ENCODE measurements around the gene SLC37A3. TPM values are rescaled to one million over a fixed set of nuclear protein-coding genes. Genes with fewer than 3 reads are reported as not detected.

Gene SLC37A3
- polyA plus RNA-seq, 2 of the 4 experiments (the other 2 are of a cell fraction), result 26.9 to 53.2 TPM

DNA sequence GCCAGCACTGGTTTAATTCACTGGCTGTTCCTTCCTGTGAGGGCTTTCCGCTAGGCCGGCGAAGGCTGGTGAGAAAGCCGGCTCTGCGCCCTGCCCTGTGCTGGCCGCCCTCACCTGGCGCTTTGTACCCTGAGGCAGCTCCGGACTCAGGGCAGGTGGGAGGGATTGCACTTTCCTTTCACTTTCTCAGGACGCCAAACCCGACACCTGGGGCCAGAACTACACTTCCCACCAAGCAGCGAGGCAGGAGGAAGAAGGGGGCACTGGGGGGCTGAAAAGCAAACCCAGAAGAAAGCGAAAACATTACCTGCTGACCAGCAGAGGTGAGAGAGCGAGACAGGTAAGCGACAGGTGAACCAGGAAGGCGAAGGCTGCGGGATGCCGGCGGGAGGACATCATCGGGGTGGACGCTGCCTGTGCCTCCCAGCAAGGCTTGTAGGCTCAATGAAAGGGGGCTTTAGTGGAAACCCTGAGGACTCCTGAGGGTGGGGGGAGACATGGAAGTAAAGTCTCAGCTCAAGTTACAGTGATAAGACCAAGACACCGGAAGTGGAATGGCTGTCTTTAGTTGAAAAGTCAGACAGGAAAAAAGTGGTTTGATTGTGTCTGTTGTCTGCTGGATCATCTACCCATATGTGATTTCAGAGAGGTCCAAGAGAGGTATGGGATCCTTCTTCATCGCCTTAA, 5.7 kb upstream of the SLC37A3 start, which contains the start of gene RAB19 (continued):
- TF ChIP-seq, protein P1, sequence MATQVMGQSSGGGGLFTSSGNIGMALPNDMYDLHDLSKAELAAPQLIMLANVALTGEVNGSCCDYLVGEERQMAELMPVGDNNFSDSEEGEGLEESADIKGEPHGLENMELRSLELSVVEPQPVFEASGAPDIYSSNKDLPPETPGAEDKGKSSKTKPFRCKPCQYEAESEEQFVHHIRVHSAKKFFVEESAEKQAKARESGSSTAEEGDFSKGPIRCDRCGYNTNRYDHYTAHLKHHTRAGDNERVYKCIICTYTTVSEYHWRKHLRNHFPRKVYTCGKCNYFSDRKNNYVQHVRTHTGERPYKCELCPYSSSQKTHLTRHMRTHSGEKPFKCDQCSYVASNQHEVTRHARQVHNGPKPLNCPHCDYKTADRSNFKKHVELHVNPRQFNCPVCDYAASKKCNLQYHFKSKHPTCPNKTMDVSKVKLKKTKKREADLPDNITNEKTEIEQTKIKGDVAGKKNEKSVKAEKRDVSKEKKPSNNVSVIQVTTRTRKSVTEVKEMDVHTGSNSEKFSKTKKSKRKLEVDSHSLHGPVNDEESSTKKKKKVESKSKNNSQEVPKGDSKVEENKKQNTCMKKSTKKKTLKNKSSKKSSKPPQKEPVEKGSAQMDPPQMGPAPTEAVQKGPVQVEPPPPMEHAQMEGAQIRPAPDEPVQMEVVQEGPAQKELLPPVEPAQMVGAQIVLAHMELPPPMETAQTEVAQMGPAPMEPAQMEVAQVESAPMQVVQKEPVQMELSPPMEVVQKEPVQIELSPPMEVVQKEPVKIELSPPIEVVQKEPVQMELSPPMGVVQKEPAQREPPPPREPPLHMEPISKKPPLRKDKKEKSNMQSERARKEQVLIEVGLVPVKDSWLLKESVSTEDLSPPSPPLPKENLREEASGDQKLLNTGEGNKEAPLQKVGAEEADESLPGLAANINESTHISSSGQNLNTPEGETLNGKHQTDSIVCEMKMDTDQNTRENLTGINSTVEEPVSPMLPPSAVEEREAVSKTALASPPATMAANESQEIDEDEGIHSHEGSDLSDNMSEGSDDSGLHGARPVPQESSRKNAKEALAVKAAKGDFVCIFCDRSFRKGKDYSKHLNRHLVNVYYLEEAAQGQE (IDR thresholded peaks at IDR 0.05), result no peak
- TF ChIP-seq SREBF2 (IDR thresholded peaks at IDR 0.05), result no peak
- no peak for TF ChIP-seq ZFP36 (IDR thresholded peaks at IDR 0.05; ENCODE audit: borderline replicate concordance, partially characterized antibody)
- no peak for TF ChIP-seq ZNF302 (CRISPR knock-in tag; IDR thresholded peaks at IDR 0.05)
- no peak for TF ChIP-seq POLR2AphosphoS2 (conservative IDR thresholded peaks at IDR 0.05; ENCODE audit: low read length)

DNA sequence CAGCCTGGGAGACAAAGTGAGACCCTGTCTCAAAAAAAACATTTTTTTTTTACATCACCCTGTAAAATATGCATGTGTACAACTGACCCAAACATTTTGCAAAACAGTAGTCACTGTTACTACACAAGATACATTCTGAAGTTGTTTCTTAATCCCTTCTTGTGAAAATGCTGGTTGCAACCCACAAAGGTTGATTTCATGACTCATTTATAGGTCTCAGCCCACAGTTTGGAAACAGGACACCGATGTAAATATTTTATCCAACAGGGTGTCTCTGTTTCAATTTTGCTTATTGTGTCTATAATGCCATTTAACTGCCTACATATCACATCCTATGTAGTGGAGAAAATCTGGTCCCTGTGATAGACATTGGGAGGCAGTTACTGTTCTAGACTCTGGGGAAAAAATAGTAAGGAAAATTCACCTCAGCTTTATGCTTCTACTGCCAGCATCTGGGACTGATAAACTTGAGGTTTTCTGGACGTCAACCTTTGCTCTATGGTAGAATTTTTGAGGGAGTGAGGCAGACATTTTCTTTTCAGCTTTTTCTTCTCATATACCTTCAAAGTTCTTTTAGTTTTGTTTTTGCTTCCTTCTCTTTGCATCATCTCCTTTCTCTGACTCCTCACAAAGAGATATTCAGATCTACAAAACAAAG, 4.0 kb upstream of the SLC37A3 start:
- CTCF ChIA-PET, result no interaction called here
- Histone ChIP-seq H3K27ac (no peak overlapping the region), H3K9me3 (no peaks in the 10 kb centered on the region), H3K4me3 (no peak overlapping the region), H3K4me2 (no peak overlapping the region), H3K4me1 (peaks cover 5% of the 10 kb centered on the region; the same call in 1 of the 3 replicates)
- FAIRE-seq (no peak), ATAC-seq (no peak), DNase-seq (ENCODE audit: low read depth in 1 of 2, low spot score in 1 of 2) (no peak)
- WGBS (ENCODE audit: missing lambda C conversion rate), result 45% methylated on average over 2 of the region's 2 CpGs
- POLR2A ChIA-PET, result no interaction called here
- TF ChIP-seq CBX8 (IDR thresholded peaks at IDR 0.05) (no peak), JUNB (IDR thresholded peaks at IDR 0.05) (no peak), FOSB (CRISPR knock-in tag; IDR thresholded peaks at IDR 0.05) (no peak), FOSL2 (IDR thresholded peaks at IDR 0.05) (no peak), FOSL2 (CRISPR knock-in tag; IDR thresholded peaks at IDR 0.05) (peak; percentile 13; the same call in 1 of the 2 replicates), HDAC2 (IDR thresholded peaks at IDR 0.05) (no peak), HMGXB4 (CRISPR knock-in tag; IDR thresholded peaks at IDR 0.05; ENCODE audit: borderline replicate concordance) (no peak), MYC (IDR thresholded peaks at IDR 0.05; ENCODE audit: borderline replicate concordance, low read length) (no peak), POLR2A (IDR thresholded peaks at IDR 0.05; ENCODE audit: low read length) (no peak)
- TF ChIP-seq, protein P2, sequence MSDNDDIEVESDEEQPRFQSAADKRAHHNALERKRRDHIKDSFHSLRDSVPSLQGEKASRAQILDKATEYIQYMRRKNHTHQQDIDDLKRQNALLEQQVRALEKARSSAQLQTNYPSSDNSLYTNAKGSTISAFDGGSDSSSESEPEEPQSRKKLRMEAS (IDR thresholded peaks at IDR 0.05), result no peak

- Histone ChIP-seq H3K9me3 (no peaks in the 10 kb centered on the region), H3K4me2 (no peak overlapping the region), H3K27ac (no peak overlapping the region), H3K4me3 (no peak overlapping the region), H3K4me1 (peaks cover 17% of the 10 kb centered on the region; the same call in 2 of the 3 replicates)
- no peak for DNase-seq (ENCODE audit: low read depth in 1 of 2, low spot score in 1 of 2)
- CTCF ChIA-PET, result interaction anchor here (0.6 kb wide), 1 partner anchor 73 kb away, joined by 3 read pairs; no protein-coding TSS in a partner anchor
- no peak for FAIRE-seq
- WGBS (ENCODE audit: missing lambda C conversion rate), result 35% methylated on average over 3 of the region's 3 CpGs
- no peak for ATAC-seq
- POLR2A ChIA-PET, result no interaction called here
- TF ChIP-seq CTCF (IDR thresholded peaks at IDR 0.05), result no peak
- no peak for TF ChIP-seq TFCP2L1 (CRISPR knock-in tag; IDR thresholded peaks at IDR 0.05)
- no peak for TF ChIP-seq EHF (CRISPR knock-in tag; IDR thresholded peaks at IDR 0.05)
- no peak for TF ChIP-seq SMC3 (IDR thresholded peaks at IDR 0.05)
- no peak for TF ChIP-seq CHD4 (IDR thresholded peaks at IDR 0.05; ENCODE audit: borderline replicate concordance)
- no peak for TF ChIP-seq MYC (IDR thresholded peaks at IDR 0.05; ENCODE audit: borderline replicate concordance, low read length)
- TF ChIP-seq CBX2 (IDR thresholded peaks at IDR 0.05; ENCODE audit: borderline replicate concordance, low read depth), result no peak
- TF ChIP-seq CHD2 (IDR thresholded peaks at IDR 0.05; ENCODE audit: low read length, partially characterized antibody), result no peak
- no peak for TF ChIP-seq NR3C1 (IDR thresholded peaks at IDR 0.05)
- no peak for TF ChIP-seq ZFP36 (IDR thresholded peaks at IDR 0.05; ENCODE audit: borderline replicate concordance, partially characterized antibody)
- TF ChIP-seq NFE2L2 (conservative IDR thresholded peaks at IDR 0.05; ENCODE audit: low read length), result no peak
- no peak for TF ChIP-seq USF2 (IDR thresholded peaks at IDR 0.05)
- TF ChIP-seq, protein P3, sequence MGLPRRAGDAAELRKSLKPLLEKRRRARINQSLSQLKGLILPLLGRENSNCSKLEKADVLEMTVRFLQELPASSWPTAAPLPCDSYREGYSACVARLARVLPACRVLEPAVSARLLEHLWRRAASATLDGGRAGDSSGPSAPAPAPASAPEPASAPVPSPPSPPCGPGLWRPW (IDR thresholded peaks at IDR 0.05), result no peak
- no peak for TF ChIP-seq FOXS1 (CRISPR knock-in tag; IDR thresholded peaks at IDR 0.05)
- no peak for TF ChIP-seq HOXA7 (CRISPR knock-in tag; IDR thresholded peaks at IDR 0.05)
These were observed 2.1 kb upstream of the SLC37A3 start for GRCh38 chr7:140400381-140400780.
